SK-N-MC (cell line): ENCODE data around the gene KRT10.
A peak's percentile ranks its signal among the peaks of the same experiment; 100 is the strongest.

Experiments
- DNase-seq: peaks from one replicate; pipeline ENCODE4 v3.0.0-alpha.2; 2011; ENCODE audit warnings: low read depth, low spot score
- H3K27ac ChIP-seq: fragments of 200-600 bp; sonication (generic); 2 replicates; pipeline ENCODE4 v1.5.1; 2016; ENCODE audit warnings: mixed run types
- H3K36me3 ChIP-seq: fragments of 200-600 bp; sonication (generic); 2 replicates; pipeline ENCODE4 v1.6.1; 2017; ENCODE audit warnings: antibody characterized with exemption, low read length, mixed read lengths; ENCODE audit not compliant: insufficient read depth
- H3K4me3 ChIP-seq: fragments of 200-600 bp; sonication (generic); 2 replicates; pipeline ENCODE4 v1.5.1; 2016
- H3K9ac ChIP-seq: fragments of 200-600 bp; sonication (generic); 2 replicates; pipeline ENCODE4 v1.8.0; 2017; ENCODE audit warnings: mixed run types, mixed read lengths; ENCODE audit not compliant: insufficient read length
- H3K9me3 ChIP-seq: fragments of 200-600 bp; sonication (generic); 2 replicates; pipeline ENCODE4 v1.6.1; 2017; ENCODE audit warnings: low read depth, mild to moderate bottlenecking, antibody characterized with exemption, low read length, moderate library complexity, mixed read lengths
- EZH2 ChIP-seq: fragments of 200-600 bp; sonication (generic); IDR thresholded peaks from one replicate; pipeline ENCODE4 v1.6.1; 2017; ENCODE audit warnings: antibody characterized with exemption
- FOXP2 ChIP-seq: optimal IDR thresholded peaks from 2 replicates; pipeline ENCODE3; 2011; ENCODE audit warnings: mild to moderate bottlenecking, moderate library complexity; ENCODE audit not compliant: insufficient read depth; ENCODE audit errors: extremely low read length, control extremely low read depth
- POLR2AphosphoS5 ChIP-seq: IDR thresholded peaks from 2 replicates; pipeline ENCODE4 v1.6.1; 2012; ENCODE audit warnings: mild to moderate bottlenecking, low read depth, low read length, borderline replicate concordance

KRT10 gene

GRCh38 chr17:40857535-40857934 is 35.1 kb upstream of the KRT10 start:
- DNase-seq = peak; percentile 83
- H3K4me3 ChIP-seq = peak overlapping the region; percentile 63
- H3K36me3 ChIP-seq = peaks cover 14% of the 10 kb centered on the region
- H3K27ac ChIP-seq = peak overlapping the region; percentile 99
- no peaks in the 10 kb centered on the region for H3K9me3 ChIP-seq
- TF ChIP-seq POLR2AphosphoS5 (no peak), FOXP2 (no peak), EZH2 (no peak)
- H3K9ac ChIP-seq = peak overlapping the region; percentile 80

GRCh38 chr17:40854175-40854814 is 31.9 kb upstream of the KRT10 start:
- TF ChIP-seq POLR2AphosphoS5 (no peak), EZH2 (no peak), FOXP2 (no peak)
- no peak for DNase-seq
- H3K9ac ChIP-seq = no peak overlapping the region
- H3K27ac ChIP-seq = peak overlapping the region; percentile 69
- no peaks in the 10 kb centered on the region for H3K36me3 ChIP-seq
- no peaks in the 10 kb centered on the region for H3K9me3 ChIP-seq
- H3K4me3 ChIP-seq = no peak overlapping the region

GRCh38 chr17:40852364-40852763 is 29.9 kb upstream of the KRT10 start:
- DNase-seq = no peak
- H3K9ac ChIP-seq = no peak overlapping the region
- H3K27ac ChIP-seq = peak overlapping the region; percentile 74
- no peak overlapping the region for H3K4me3 ChIP-seq
- H3K9me3 ChIP-seq = no peaks in the 10 kb centered on the region
- H3K36me3 ChIP-seq = no peaks in the 10 kb centered on the region
- no peak for TF ChIP-seq FOXP2
- no peak for TF ChIP-seq EZH2
- no peak for TF ChIP-seq POLR2AphosphoS5

GRCh38 chr17:40850293-40850972 is 28.0 kb upstream of the KRT10 start:
- Histone ChIP-seq H3K27ac (peak overlapping the region; percentile 87), H3K9ac (peak overlapping the region; percentile 1), H3K9me3 (no peaks in the 10 kb centered on the region), H3K4me3 (no peak overlapping the region), H3K36me3 (no peaks in the 10 kb centered on the region)
- TF ChIP-seq POLR2AphosphoS5 (no peak), FOXP2 (no peak), EZH2 (no peak)
- no peak for DNase-seq

GRCh38 chr17:40849723-40850122 is 27.3 kb upstream of the KRT10 start:
- H3K4me3 ChIP-seq = no peak overlapping the region
- no peaks in the 10 kb centered on the region for H3K9me3 ChIP-seq
- H3K27ac ChIP-seq = peak overlapping the region; percentile 87
- DNase-seq = no peak
- no peak overlapping the region for H3K9ac ChIP-seq
- no peaks in the 10 kb centered on the region for H3K36me3 ChIP-seq
- TF ChIP-seq EZH2 = no peak
- TF ChIP-seq FOXP2 = no peak
- TF ChIP-seq POLR2AphosphoS5 = no peak

- no peaks in the 10 kb centered on the region for H3K9me3 ChIP-seq
- H3K9ac ChIP-seq = no peak overlapping the region
- H3K4me3 ChIP-seq = no peak overlapping the region
- H3K36me3 ChIP-seq = no peaks in the 10 kb centered on the region
- TF ChIP-seq EZH2 (no peak), POLR2AphosphoS5 (no peak), FOXP2 (no peak)
- no peak for DNase-seq
- H3K27ac ChIP-seq = 0 out of 2 replicates have a peak overlapping the region, but pooled peaks have one; percentile 58
Observed at GRCh38 chr17:40848583-40849235, 26.3 kb upstream of the KRT10 start.

GRCh38 chr17:40846515-40847144 is 24.2 kb upstream of the KRT10 start:
- no peak overlapping the region for H3K9ac ChIP-seq
- DNase-seq = no peak
- H3K9me3 ChIP-seq = no peaks in the 10 kb centered on the region
- H3K27ac ChIP-seq = peak overlapping the region; percentile 84
- TF ChIP-seq POLR2AphosphoS5 = no peak
- no peak for TF ChIP-seq EZH2
- no peak for TF ChIP-seq FOXP2
- no peaks in the 10 kb centered on the region for H3K36me3 ChIP-seq
- H3K4me3 ChIP-seq = no peak overlapping the region

GRCh38 chr17:40844671-40845107 is 22.3 kb upstream of the KRT10 start:
- Histone ChIP-seq H3K4me3 (no peak overlapping the region), H3K9me3 (no peaks in the 10 kb centered on the region), H3K36me3 (no peaks in the 10 kb centered on the region), H3K27ac (no peak overlapping the region), H3K9ac (no peak overlapping the region)
- no peak for TF ChIP-seq POLR2AphosphoS5
- no peak for DNase-seq
